Endometrial microvascular endothelial cells (primary cell): Measurements from ENCODE around the gene CNGA3. TPM values are rescaled to one million over a fixed set of nuclear protein-coding genes. Genes with fewer than 3 reads are reported as not detected.
"Not testable (repeated sequence)": the region's sequence is repeated elsewhere in the genome, so short reads cannot be mapped to it uniquely, and the experiment has no call there.

ENCODE experiments used
- in situ Hi-C: cut with HindIII; loops from 2 replicates; pipeline ENCODE4 v1.10.0; 2017; ENCODE audit warnings: low sequenced_read_pairs, low pct_unique_long_range_greater_than_20kb; ENCODE audit errors: inconsistent ontology term
- total RNA-seq: library from RNA; depleted of rRNA; stranded (reverse); fragments of >200 nt; gene quantifications from one replicate; pipeline ENCODE4 v1.2.3, GENCODE V29; 2015; ENCODE audit errors: inconsistent ontology term

The CNGA3 gene
- total RNA-seq, 1 donor from 2014 or later, result not detected

- in situ Hi-C loops, result not testable (repeated sequence)
Observed at GRCh38 chr2:98320171-98320570, 26.1 kb upstream of the CNGA3 start.

GRCh38 chr2:98324181-98324580 lies 22.1 kb upstream of the CNGA3 start:
- in situ Hi-C loops, result no loop called here

DNA sequence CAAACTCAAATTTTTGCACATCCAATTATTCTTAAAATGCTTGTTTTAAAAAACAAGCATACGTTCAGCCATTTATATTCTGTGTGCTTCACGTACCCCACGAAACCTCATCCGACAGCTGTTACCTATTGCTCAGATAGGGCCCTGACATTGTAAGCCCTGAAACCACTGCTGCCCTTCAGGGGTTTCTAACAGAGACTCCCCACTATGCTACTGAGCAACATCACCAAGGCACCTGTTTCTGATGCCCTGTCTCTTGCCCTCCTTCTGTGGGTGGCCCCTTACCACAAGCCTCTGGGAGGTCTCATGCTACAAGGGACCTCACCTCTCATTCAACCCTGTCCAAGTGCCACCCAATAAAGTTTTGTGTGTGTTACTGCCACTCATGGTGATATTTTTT lies 18.5 kb upstream of the CNGA3 start:
- in situ Hi-C loops, result no loop called here

GRCh38 chr2:98329549-98329948 lies 16.7 kb upstream of the CNGA3 start:
- in situ Hi-C loops, result no loop called here

DNA sequence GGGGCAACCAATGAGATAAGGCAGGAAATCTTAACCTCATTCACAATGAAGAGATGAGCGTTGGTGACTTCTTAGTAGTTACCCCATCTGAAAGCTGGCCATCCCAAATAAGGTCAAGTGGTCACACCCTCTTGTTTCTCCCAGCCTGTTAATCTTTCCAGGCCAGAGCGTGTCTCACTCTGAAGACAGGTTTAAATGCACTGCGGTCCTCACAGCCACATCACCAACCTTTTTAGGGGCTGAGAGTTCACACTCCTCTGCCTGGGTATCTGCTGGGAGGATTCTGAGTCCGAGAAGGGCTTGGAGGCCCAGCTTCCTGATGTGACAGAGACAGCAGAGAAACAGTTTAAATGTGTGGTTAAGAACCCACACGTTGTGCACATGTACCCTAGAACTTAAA lies 13.3 kb upstream of the CNGA3 start:
- in situ Hi-C loops, result no loop called here

GRCh38 chr2:98333922-98334321 lies 12.3 kb upstream of the CNGA3 start:
- in situ Hi-C loops, result no loop called here

DNA sequence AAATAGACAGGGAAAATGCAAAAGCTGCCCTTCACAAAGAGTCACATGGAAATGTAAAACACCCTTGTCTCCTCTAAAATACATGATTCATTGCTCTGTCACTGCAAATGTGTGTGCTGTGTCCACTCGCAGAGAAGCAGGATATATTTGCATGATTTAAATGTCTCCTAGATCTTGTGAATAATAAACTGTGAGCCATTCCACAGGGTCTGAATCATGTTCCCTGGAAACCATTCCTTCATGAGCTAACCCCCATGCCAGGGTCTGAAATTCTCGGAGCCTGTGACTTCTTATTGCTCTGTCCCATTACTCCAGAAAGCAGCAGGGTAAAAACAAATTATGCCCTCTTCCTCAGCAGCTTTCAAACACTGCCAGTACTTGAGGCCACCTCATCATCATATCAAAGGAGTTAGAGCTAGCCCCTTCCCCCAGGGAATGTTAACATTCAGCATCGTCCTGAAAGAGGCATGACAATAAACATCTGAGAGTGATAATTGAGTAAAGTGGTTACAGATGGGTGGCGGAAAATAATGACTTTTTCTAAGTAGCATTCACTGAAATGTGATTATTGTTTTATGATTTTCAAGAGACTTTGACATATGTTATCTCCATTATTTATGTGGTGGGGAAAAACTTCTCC lies 11.7 kb upstream of the CNGA3 start:
- in situ Hi-C loops, result no loop called here

DNA sequence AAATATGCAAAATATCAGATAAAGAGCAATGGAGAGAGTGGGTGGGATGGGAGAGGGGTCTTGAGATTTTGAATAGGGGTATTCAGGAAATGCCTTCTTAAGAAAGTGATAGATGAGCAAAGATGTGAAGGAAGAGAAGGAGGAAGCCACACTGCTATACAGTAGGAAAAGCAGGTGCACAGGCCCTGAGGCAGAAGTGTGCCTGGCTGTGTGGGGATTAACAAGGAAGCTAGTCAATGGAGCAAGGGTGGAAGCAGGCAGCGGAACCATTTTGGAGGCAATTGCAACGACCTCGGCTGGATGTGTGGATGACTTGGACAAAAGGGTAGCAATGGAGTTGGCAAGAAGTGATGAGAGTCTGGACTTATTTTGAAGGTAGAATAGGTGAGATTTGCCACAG lies 11.0 kb upstream of the CNGA3 start:
- in situ Hi-C loops, result no loop called here

DNA sequence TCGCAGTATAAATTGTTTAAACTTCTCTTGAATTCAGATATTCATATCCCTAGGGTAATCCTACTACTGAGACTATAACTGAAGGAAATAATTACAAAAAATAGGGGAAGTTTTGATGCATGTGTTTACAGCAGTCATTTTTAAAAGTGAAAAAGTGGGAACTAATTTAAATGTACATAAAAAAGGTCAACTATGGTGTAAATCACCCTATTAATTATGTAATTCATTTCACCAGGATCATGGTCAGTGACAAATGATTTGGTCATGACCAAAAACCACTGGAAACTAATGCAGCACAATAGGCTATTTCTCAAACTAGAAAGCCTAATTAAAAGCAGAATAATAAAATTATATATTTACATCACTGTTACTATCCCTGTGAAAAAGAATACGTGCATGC lies 5.0 kb upstream of the CNGA3 start:
- in situ Hi-C loops, result no loop called here

DNA sequence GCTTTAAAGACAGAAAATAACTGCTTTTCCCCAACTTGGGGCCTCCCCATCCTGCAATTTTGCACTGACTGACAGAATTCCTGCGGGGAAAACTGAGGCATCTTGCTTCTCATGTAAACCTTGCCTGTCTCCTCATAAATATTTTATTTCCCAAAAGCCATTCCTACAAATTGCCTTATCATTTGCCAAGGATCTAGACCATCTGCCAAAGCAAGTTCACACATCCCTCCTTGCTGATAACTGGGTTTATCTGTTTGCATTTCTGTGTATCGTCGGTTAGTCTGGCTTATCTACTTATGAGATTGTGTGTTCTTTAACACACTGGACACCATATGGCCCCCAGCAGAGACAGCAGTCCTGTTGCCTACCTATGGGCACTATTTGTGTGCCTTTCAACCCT lies 3.0 kb upstream of the CNGA3 start:
- in situ Hi-C loops, result no loop called here

DNA sequence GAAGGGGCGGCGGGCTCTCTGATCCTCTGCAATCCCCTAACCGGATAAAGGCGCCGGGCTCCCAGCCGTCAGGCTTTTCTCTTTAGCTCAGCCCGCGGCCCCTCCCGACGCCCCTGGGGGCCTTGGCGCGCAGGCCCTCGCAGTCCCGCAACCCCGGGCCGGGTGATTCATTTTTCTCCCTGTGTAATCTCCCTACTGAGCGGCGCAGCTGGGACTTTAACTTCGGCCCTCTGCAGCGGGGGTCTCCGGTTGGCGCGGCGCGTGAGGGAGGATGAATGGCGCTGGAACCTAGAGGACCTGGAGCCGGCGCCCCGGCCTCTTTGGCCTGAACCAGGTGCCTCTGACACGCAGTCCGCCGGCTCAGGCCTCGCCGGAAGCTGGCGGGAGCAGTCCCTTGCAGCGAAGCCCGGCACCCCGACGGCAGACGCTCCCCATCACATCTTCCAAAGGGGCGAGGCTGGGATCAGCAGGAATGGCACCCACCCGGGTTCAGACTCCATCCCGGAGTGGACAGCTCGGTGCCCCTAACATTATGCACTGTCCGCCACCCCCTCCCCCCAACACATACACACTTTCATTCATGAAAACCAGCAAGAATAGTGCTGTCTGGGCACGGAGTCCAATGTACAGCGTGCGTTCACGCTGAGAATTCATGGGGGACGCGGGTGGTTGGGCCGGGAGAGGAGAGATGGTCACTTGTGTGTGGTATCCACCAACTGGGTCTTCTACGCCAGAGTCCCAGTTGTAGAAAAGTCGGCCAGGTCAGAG lies 1.2 kb downstream of the CNGA3 start:
- in situ Hi-C loops, result no loop called here

GRCh38 chr2:98348066-98348561 lies 1.9 kb downstream of the CNGA3 start:
- in situ Hi-C loops, result no loop called here

GRCh38 chr2:98350411-98350810 lies 4.2 kb downstream of the CNGA3 start:
- in situ Hi-C loops, result no loop called here

DNA sequence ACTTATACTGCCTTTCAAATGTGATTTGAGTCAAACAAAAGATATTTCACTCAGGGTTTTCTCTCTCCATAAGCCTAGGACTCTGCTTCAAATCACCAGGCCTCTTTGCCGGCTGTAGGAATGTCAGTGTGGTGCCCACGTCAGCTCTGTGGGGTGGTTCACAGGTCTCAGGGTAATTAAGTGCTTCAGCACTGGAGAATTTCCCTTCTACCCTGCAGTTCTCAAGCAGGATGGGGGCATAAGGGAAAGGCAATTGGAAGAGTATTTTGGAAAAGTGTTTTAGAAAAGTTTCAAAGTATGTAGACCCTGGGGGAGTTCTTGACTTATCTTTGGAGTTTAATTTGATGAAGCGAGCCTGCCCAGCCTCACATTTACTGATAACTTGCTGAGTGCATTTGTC lies 9.6 kb downstream of the CNGA3 start:
- in situ Hi-C loops, result no loop called here

GRCh38 chr2:98356729-98357128 lies 10.5 kb downstream of the CNGA3 start:
- in situ Hi-C loops, result no loop called here

DNA sequence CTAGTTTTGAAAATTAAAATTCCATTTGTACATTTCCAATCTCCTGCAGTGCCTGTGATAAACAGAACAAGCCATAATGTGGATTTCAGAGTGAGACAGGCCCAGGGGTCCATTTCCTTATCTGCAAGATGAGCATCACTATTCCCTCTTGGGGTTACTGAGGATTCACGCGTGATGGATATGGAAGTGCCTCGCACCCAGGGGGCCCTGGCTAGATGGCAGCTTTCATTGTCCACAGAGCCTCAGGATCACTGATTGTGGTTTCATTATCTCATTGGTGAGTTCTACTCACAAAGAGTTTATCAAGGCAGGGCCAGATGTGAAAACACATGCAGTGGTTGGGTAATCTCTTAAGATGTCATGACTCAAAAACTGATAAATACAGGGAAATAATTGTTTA lies 11.6 kb downstream of the CNGA3 start:
- in situ Hi-C loops, result no loop called here

DNA sequence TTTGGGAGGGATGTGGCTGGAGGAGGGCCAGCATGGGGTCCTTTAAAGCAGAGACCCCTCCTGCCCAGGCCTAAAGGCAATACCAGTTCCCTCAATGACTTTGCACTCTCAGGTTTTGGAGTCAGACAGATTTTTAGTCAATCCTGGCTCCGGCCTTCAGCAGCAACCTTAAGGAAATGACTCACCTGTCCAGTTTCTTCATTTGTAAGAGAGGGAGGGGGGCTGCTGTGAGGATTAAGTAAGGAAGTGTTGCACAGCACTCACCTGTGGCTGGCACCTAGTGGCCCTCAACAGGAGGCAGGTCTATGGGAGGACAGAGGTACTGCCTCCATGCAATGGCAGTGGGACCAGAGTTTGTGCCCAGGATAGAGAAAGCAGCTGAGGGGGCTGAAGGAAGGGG lies 13.7 kb downstream of the CNGA3 start:
- in situ Hi-C loops, result no loop called here

GRCh38 chr2:98367721-98368120 lies 21.5 kb downstream of the CNGA3 start:
- in situ Hi-C loops, result no loop called here

DNA sequence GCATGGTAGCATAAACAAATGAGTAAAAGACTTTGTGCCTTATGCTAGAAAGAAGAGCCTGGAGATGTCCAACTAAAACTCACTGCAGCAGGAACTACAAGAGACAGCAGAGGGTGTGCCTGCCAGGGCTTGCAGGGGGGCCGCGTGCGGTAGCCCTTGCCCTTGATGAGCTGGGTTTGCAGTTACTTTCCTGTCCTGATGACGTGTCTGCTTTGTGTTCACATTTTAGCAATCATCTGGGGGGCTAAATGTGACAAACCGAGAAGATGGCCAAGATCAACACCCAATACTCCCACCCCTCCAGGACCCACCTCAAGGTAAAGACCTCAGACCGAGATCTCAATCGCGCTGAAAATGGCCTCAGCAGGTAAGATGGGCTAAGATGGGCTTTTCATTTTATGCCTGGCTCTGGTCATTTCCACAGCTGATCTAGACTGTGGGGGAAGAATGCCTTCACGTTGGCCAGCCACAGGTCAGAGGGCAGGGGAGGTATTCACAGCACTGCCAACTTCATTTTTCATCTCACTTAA lies 23.5 kb downstream of the CNGA3 start:
- in situ Hi-C loops, result no loop called here

GRCh38 chr2:98372121-98372520 lies 25.9 kb downstream of the CNGA3 start:
- in situ Hi-C loops, result no loop called here
